ENCODE data around the gene CHST13.

CHST13 gene

DNA sequence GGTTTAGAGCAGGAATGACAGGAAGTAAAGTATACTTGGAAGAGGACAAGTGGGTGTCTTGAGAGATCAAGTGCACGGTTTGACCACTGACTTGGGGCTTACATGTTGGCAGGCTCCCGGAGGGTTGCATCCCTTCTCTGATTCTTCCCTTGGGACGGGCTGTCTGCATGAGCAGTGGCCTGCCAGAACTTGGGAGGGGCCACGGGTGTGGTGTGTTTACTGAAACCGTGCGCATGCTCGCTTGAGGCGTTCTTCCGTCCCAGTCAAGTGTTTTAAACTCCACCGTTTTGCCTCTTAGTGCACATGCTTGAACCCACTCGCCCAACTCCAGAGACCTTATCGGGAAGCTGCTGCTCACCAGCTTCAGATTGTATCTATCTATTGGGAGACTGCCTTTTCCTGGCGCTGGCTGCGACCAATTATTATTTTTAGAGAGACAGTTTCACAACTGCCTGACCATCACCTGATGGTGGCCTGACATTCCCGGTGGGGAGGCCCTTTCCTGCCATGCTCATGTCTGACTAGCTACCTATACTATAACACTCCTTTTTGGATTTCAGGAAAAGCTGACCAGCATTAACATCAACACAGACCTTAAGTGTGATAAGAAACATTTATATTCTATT is 49.6 kb downstream of the CHST13 start:
- Histone ChIP-seq H3K79me2 (ENCODE audit: insufficient read depth, low read length) (no peaks in the 10 kb centered on the region), H3K4me2 (ENCODE audit: insufficient read depth, low read length) (no peak overlapping the region), H3K9ac (ENCODE audit: low read depth, low read length) (no peak overlapping the region), H3K9me3 (ENCODE audit: insufficient read depth, low read length, severe bottlenecking) (no peaks in the 10 kb centered on the region), H3K27ac (ENCODE audit: low read length) (no peak overlapping the region), H4K20me1 (ENCODE audit: insufficient read depth, low read length) (no peaks in the 10 kb centered on the region), H3K4me1 (ENCODE audit: insufficient read depth, low read length) (no peaks in the 10 kb centered on the region), H2AFZ (ENCODE audit: low read depth, low read length) (no peak overlapping the region), H3K36me3 (ENCODE audit: insufficient read depth, low read length) (no peaks in the 10 kb centered on the region), H3K27me3 (ENCODE audit: insufficient read depth, low read length, poor library complexity) (no peaks in the 10 kb centered on the region), H3K4me3 (ENCODE audit: low read depth in 1 of 2, low read length in 2 of 2) (no peak overlapping the region)
- DNase-seq = no peak
- ATAC-seq (ENCODE audit: insufficient read depth, low read depth) = no peak
- TF ChIP-seq EZH2 (IDR thresholded peaks at IDR 0.05; ENCODE audit: borderline replicate concordance, low read depth, low read length, severe bottlenecking) = no peak

GRCh38 chr3:126577261-126577660 is 53.3 kb downstream of the CHST13 start:
- peaks cover 7% of the 10 kb centered on the region for H3K27me3 ChIP-seq (ENCODE audit: insufficient read depth, low read length, poor library complexity)
- no peak for DNase-seq

DNA sequence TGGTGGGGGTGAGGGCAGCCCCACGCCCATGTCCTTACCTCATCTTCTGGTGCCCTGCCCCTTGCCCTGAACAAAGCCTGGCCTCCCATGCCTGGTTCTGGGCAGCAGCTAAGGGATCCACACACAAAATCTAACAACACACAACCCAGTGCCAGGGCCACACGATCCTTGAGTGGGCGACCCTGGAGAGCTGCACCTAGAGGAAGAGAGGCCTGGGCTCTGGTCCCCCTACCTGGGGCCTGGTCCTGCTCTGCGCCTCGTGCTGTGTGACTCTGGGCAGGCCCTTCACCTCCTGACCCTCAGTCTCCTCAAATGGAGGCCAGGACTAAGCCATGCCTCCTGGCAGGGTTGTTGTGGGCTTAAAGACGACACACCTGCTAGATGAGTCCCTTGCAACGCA is 54.7 kb downstream of the CHST13 start:
- no peak for ATAC-seq (ENCODE audit: insufficient read depth, low read depth)
- TF ChIP-seq, protein P1, sequence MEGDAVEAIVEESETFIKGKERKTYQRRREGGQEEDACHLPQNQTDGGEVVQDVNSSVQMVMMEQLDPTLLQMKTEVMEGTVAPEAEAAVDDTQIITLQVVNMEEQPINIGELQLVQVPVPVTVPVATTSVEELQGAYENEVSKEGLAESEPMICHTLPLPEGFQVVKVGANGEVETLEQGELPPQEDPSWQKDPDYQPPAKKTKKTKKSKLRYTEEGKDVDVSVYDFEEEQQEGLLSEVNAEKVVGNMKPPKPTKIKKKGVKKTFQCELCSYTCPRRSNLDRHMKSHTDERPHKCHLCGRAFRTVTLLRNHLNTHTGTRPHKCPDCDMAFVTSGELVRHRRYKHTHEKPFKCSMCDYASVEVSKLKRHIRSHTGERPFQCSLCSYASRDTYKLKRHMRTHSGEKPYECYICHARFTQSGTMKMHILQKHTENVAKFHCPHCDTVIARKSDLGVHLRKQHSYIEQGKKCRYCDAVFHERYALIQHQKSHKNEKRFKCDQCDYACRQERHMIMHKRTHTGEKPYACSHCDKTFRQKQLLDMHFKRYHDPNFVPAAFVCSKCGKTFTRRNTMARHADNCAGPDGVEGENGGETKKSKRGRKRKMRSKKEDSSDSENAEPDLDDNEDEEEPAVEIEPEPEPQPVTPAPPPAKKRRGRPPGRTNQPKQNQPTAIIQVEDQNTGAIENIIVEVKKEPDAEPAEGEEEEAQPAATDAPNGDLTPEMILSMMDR (IDR thresholded peaks at IDR 0.05; ENCODE audit: borderline replicate concordance, extremely low read depth, low read length, poor library complexity, severe bottlenecking) = no peak
- no peak for TF ChIP-seq EZH2 (IDR thresholded peaks at IDR 0.05; ENCODE audit: borderline replicate concordance, low read depth, low read length, severe bottlenecking)

More at GRCh38 chr3:126577261-126577660, 53.3 kb downstream of the CHST13 start:
- Histone ChIP-seq H3K4me1 (ENCODE audit: insufficient read depth, low read length) (no peaks in the 10 kb centered on the region), H3K9me3 (ENCODE audit: insufficient read depth, low read length, severe bottlenecking) (no peaks in the 10 kb centered on the region), H3K79me2 (ENCODE audit: insufficient read depth, low read length) (no peaks in the 10 kb centered on the region), H3K4me3 (ENCODE audit: low read depth in 1 of 2, low read length in 2 of 2) (no peak overlapping the region), H3K27ac (ENCODE audit: low read length) (no peak overlapping the region), H2AFZ (ENCODE audit: low read depth, low read length) (no peak overlapping the region), H3K36me3 (ENCODE audit: insufficient read depth, low read length) (no peaks in the 10 kb centered on the region), H3K9ac (ENCODE audit: low read depth, low read length) (no peak overlapping the region), H4K20me1 (ENCODE audit: insufficient read depth, low read length) (no peaks in the 10 kb centered on the region), H3K4me2 (ENCODE audit: insufficient read depth, low read length) (no peak overlapping the region)
- TF ChIP-seq, protein P1 (IDR thresholded peaks at IDR 0.05; ENCODE audit: borderline replicate concordance, extremely low read depth, low read length, poor library complexity, severe bottlenecking) = no peak
- TF ChIP-seq EZH2 (IDR thresholded peaks at IDR 0.05; ENCODE audit: borderline replicate concordance, low read depth, low read length, severe bottlenecking) = no peak
- ATAC-seq (ENCODE audit: insufficient read depth, low read depth) = no peak

DNA sequence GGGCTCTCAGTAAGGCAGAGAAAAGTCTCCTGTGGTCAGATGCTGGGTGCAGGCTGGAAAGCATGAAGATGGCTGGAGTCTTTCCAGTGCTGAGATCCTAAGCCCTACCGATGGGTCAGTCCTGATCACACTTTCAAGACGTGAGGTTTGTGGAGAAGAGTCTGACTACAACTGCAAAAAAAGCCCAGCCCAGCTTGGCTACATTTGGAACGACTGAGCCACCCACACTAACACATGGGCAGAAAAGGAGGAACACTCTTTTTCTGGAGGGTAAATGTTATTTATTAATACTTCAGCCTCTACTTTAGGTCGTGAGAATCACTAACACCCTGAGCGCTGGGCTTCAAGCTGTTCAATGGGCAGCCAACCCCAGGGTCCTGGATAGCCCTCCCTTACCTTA is 56.8 kb downstream of the CHST13 start:
- no peaks in the 10 kb centered on the region for H4K20me1 ChIP-seq (ENCODE audit: insufficient read depth, low read length)
- no peaks in the 10 kb centered on the region for H3K4me1 ChIP-seq (ENCODE audit: insufficient read depth, low read length)
- no peak overlapping the region for H3K9ac ChIP-seq (ENCODE audit: low read depth, low read length)
- H2AFZ ChIP-seq (ENCODE audit: low read depth, low read length) = no peak overlapping the region
- no peak overlapping the region for H3K4me3 ChIP-seq (ENCODE audit: low read depth in 1 of 2, low read length in 2 of 2)
- no peaks in the 10 kb centered on the region for H3K9me3 ChIP-seq (ENCODE audit: insufficient read depth, low read length, severe bottlenecking)
- H3K4me2 ChIP-seq (ENCODE audit: insufficient read depth, low read length) = no peak overlapping the region
- no peak for DNase-seq
- no peak overlapping the region for H3K27ac ChIP-seq (ENCODE audit: low read length)
- no peaks in the 10 kb centered on the region for H3K79me2 ChIP-seq (ENCODE audit: insufficient read depth, low read length)
- peaks cover 7% of the 10 kb centered on the region for H3K27me3 ChIP-seq (ENCODE audit: insufficient read depth, low read length, poor library complexity)
- TF ChIP-seq, protein P1 (IDR thresholded peaks at IDR 0.05; ENCODE audit: borderline replicate concordance, extremely low read depth, low read length, poor library complexity, severe bottlenecking) = no peak
- TF ChIP-seq EZH2 (IDR thresholded peaks at IDR 0.05; ENCODE audit: borderline replicate concordance, low read depth, low read length, severe bottlenecking) = no peak
- no peaks in the 10 kb centered on the region for H3K36me3 ChIP-seq (ENCODE audit: insufficient read depth, low read length)
- ATAC-seq (ENCODE audit: insufficient read depth, low read depth) = no peak

More for the DNA sequence above, 54.7 kb downstream of the CHST13 start:
- Histone ChIP-seq H3K4me3 (ENCODE audit: low read depth in 1 of 2, low read length in 2 of 2) (no peak overlapping the region), H3K9me3 (ENCODE audit: insufficient read depth, low read length, severe bottlenecking) (no peaks in the 10 kb centered on the region), H3K36me3 (ENCODE audit: insufficient read depth, low read length) (no peaks in the 10 kb centered on the region), H3K79me2 (ENCODE audit: insufficient read depth, low read length) (no peaks in the 10 kb centered on the region), H3K4me2 (ENCODE audit: insufficient read depth, low read length) (no peak overlapping the region), H2AFZ (ENCODE audit: low read depth, low read length) (no peak overlapping the region), H4K20me1 (ENCODE audit: insufficient read depth, low read length) (no peaks in the 10 kb centered on the region), H3K27ac (ENCODE audit: low read length) (no peak overlapping the region), H3K27me3 (ENCODE audit: insufficient read depth, low read length, poor library complexity) (peaks cover 7% of the 10 kb centered on the region), H3K9ac (ENCODE audit: low read depth, low read length) (no peak overlapping the region), H3K4me1 (ENCODE audit: insufficient read depth, low read length) (no peaks in the 10 kb centered on the region)
- DNase-seq = no peak
